Muscle of leg (tissue), 11 donors: ENCODE measurements around the gene CDK5RAP2. TPM values are rescaled to one million over a fixed set of nuclear protein-coding genes. Genes with fewer than 3 reads are reported as not detected.

Source experiments
- DNase-seq: peaks from one replicate; pipeline ENCODE4 v3.0.0; 2013
- H3K27ac ChIP-seq: one replicate; pipeline ENCODE4 v1.5.1; 2013; ENCODE audit warnings: mild to moderate bottlenecking, low read length, control low read depth
- H3K27me3 ChIP-seq: one replicate; pipeline ENCODE4 v1.6.1; 2013; ENCODE audit warnings: low read length; ENCODE audit not compliant: control insufficient read depth, insufficient read depth
- H3K36me3 ChIP-seq: one replicate; pipeline ENCODE4 v1.6.1; 2013; ENCODE audit warnings: low read length; ENCODE audit not compliant: control insufficient read depth, insufficient read depth
- H3K4me1 ChIP-seq: one replicate; pipeline ENCODE4 v1.6.1; 2013; ENCODE audit warnings: low read length; ENCODE audit not compliant: control insufficient read depth, insufficient read depth
- H3K4me3 ChIP-seq: one replicate; pipeline ENCODE4 v1.5.1; 2013; ENCODE audit warnings: low read length, control low read depth
- H3K9me3 ChIP-seq: replicated peaks from 2 replicates; pipeline ENCODE4 v1.6.1; 2013; ENCODE audit warnings: low read depth, low read length; ENCODE audit not compliant: control insufficient read depth
- WGBS: methylation state at CpG from one replicate; pipeline ENCODE4 v1.1.5; 2013; ENCODE audit warnings: missing lambda C conversion rate; ENCODE audit not compliant: insufficient coverage; 5-methylcytosine and 5-hydroxymethylcytosine counted together
- polyA plus RNA-seq, 8 donors: library from polyadenylated mRNA; unstranded; fragments of 120-200 nt; gene quantifications; one replicate each; pipeline versions ENCODE4 v1.2.1 to v1.2.3, GENCODE V29; 2013; ENCODE audit warnings: inconsistent platforms in 1 of 8, low replicate concordance in 1 of 8; ENCODE audit not compliant: insufficient read length in 8 of 8, insufficient read depth in 1 of 8
- total RNA-seq: library from RNA; stranded (reverse); fragments of 120-200 nt; gene quantifications from one replicate; pipeline ENCODE4 v1.2.4, GENCODE V29; 2013

The CDK5RAP2 gene
- total and polyA plus RNA-seq, 9 donors, result 36.8 to 55.1 (median 44.5) TPM

DNA sequence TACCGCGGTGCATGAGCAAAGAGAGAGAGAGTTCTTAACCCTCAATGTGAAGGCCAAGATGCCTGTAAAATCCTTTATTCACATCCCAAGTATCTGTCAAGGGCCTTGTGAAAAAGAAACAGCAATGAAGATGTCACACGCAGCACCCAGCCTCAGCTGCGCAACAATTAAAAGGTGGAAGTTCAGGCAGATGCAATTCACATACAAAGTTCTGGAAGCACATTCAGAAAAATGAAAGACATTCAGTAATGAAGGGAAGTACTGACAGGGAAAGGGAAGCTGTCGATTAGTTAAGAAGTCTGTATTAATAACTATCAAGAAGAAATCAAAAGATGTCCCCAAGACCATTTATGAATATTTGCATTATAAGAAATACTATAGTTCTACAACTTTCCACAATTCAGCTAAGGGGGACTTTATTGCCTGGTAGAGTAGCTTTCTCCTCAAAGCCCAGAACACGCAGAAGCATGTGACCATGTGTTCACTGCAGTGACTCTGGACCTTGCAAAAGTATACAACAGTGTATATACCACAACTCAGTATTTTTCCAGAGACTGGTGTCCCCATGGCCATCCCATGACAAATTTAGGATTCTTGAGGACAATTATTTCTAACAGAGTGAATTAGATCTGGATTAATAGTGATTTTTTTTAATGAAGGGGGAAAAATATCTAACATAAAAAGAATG lies 137.5 kb downstream of the CDK5RAP2 start:
- no peak for DNase-seq
- no peak overlapping the region for H3K4me3 ChIP-seq
- no peaks in the 10 kb centered on the region for H3K9me3 ChIP-seq
- H3K27ac ChIP-seq, result no peak overlapping the region
- H3K27me3 ChIP-seq, result no peaks in the 10 kb centered on the region
- peaks cover 59% of the 10 kb centered on the region for H3K36me3 ChIP-seq
- WGBS, result no CpG with 5 or more reads among the region's 6 CpGs
- H3K4me1 ChIP-seq, result no peaks in the 10 kb centered on the region

DNA sequence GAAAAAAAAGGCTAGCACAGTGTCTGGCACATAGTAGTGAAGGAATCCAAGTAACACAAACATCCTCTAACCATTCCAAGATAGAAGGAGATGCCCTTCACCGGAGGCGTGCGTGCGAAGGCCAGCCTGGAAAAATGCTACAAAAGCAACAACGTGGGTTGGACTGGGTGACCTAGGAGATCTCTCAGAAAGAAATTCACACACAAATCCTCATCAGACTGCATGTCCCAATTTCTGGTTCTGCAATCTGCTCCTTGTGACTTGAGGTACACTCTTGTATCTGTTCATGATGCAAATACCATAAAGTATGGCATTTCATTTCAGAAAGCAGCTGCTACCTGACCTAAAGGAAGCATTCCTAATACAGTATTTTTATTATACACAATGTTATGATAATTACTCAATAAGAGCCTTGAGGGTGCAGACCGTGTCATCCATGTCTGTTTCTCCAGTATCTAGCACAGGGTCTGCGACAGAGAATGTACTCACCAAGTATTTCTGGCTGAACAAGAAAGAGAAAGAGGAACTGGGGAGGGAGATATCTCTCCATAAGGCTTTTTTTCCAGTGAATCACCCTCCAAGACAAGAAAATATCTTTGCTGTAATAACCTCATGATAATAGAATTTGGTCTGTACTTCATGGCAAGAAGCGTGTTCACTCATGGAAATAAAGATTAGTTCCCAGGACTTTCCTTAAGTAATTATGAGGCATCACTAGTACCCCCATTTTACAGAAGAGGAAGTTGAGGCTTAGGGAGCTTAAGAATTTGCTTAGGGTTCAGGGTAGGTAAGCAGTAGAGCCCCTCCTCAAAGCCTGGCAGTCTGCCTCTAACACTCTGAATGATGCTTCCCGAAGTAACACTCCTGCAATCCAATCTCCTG lies 138.3 kb downstream of the CDK5RAP2 start:
- no peaks in the 10 kb centered on the region for H3K27me3 ChIP-seq
- no peaks in the 10 kb centered on the region for H3K9me3 ChIP-seq
- no peak overlapping the region for H3K27ac ChIP-seq
- no peaks in the 10 kb centered on the region for H3K4me1 ChIP-seq
- no peak for DNase-seq
- WGBS, result 90% methylated on average over 2 of the region's 9 CpGs
- H3K36me3 ChIP-seq, result peaks cover 58% of the 10 kb centered on the region
- H3K4me3 ChIP-seq, result no peak overlapping the region

DNA sequence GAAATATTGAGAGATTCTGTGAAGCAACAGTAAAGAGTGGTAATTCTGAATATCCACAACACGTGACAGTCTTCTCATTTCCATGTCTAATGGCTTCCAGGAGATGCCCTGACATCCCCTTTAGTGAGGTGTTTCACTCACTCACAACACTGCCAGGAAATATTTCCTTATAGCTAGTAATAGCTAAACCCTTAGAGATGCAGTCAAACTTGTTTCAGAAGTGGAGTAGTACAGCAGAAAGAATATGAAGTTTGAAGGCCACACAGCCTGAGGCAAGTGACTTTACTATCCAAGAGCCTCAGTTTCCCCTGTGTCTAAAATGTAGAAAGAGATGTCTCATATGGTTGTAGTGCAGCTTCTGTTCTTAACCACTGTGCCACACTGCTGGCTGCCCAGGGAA lies 139.2 kb downstream of the CDK5RAP2 start:
- no peak for DNase-seq
- no peak overlapping the region for H3K27ac ChIP-seq
- H3K36me3 ChIP-seq, result peaks cover 60% of the 10 kb centered on the region
- no peak overlapping the region for H3K4me3 ChIP-seq
- WGBS, result no CpG with 5 or more reads among the region's 1 CpG
- H3K27me3 ChIP-seq, result no peaks in the 10 kb centered on the region
- no peaks in the 10 kb centered on the region for H3K9me3 ChIP-seq
- H3K4me1 ChIP-seq, result no peaks in the 10 kb centered on the region

DNA sequence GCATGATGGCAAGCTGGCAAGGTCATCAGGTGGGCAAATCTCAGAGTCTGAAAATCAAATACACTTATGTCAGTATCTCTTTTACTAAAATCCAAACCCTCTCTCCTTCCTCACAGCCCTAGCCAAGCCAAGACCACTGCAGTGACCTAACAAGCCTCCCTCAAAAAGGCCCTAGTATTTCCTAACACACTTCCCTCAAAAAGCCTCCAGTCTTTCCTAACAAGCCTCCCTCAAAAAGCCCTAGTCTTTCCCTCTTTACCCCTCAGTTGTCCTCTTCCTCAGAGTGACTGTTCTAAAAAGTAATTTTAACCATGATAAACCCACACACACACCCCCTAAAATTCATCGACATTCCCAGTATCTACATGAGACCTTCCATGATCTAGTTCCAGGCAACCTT lies 140.0 kb downstream of the CDK5RAP2 start:
- 100% methylated on average over 1 of the region's 1 CpG for WGBS
- H3K27ac ChIP-seq, result no peak overlapping the region
- DNase-seq, result no peak
- peaks cover 52% of the 10 kb centered on the region for H3K36me3 ChIP-seq
- no peaks in the 10 kb centered on the region for H3K27me3 ChIP-seq
- no peaks in the 10 kb centered on the region for H3K4me1 ChIP-seq
- H3K9me3 ChIP-seq, result no peaks in the 10 kb centered on the region
- no peak overlapping the region for H3K4me3 ChIP-seq

DNA sequence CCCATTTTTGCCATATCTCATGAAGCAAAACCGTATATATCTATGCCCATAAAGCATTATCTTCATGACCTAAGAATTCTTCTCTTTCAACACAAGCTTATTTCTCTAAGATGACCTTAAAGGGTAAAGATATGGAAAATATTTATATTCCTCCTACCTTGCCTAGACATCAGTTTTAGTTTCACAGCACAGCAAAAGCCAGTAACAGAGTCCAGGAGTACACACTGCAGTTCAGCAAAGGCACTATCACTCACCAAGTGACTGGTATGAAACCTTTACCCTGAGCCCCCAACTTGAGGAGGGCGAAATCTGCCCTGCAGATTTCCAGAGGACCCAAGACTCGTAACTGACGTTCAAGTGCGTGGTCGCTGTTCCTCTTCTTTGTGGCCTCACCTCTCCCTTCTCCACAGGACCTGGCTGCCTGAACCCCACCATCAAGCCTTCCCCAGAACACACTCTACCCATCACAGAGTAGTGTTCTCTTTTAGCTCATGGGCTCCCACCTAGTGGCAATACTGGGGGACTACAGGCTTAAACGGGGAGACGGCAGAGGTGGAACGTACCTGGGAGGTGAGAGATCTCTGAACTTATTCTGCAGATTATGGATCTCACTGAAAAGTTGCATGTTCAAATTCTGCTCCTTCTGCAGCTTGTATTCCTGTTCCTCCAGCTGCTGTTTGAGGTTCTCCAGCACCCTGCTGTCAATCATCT lies 141.0 kb downstream of the CDK5RAP2 start:
- Histone ChIP-seq H3K27me3 (no peaks in the 10 kb centered on the region), H3K27ac (no peak overlapping the region), H3K4me1 (peaks cover 7% of the 10 kb centered on the region), H3K9me3 (no peaks in the 10 kb centered on the region), H3K4me3 (no peak overlapping the region), H3K36me3 (peaks cover 55% of the 10 kb centered on the region)
- DNase-seq, result no peak
- 77% methylated on average over 8 of the region's 9 CpGs for WGBS

DNA sequence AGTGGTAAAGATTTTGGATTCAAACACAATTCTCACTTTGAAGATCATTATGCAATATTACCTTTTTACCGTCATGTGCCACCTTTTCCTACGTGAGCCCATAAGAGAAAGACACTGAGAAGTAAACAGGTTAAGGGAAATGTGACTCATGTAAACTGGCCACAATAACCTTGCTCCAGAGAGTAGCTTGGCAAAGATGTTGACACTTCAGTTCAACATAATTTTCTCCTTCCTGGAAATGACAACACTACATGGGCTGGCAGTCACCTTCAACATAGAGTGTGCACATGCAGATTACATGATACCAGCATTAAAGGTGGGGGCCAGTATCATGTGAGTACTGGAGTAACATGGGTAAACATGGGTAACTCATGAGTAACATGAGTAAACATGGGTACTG lies 141.9 kb downstream of the CDK5RAP2 start:
- Histone ChIP-seq H3K4me1 (peaks cover 7% of the 10 kb centered on the region), H3K9me3 (no peaks in the 10 kb centered on the region), H3K36me3 (peaks cover 54% of the 10 kb centered on the region), H3K4me3 (no peak overlapping the region), H3K27me3 (no peaks in the 10 kb centered on the region), H3K27ac (no peak overlapping the region)
- DNase-seq, result no peak
- no CpG with 5 or more reads among the region's 2 CpGs for WGBS

DNA sequence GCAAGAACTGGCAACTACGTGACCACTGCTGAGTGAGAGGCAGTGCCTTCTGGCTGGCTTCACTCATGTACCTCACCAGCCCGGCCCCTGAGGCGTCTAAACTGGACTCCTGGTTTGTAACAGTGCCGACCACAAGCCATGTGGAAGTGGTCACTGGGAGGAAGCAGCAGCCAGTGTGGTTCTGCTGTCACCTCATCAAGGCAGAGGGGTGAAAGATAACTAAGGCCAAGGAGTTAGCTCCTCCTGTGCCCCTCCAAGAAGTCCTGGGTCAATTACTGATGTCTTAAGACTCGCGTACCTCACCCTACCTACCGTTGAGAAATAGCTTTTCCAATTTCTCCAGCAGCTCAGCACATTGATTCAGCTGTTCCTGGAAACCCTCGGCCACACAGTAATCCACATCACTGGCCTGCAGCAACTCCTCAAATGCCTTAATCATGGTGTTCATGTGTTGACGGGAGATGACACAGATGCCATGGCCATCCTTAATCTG lies 142.9 kb downstream of the CDK5RAP2 start:
- WGBS, result 92% methylated on average over 8 of the region's 9 CpGs
- H3K27ac ChIP-seq, result no peak overlapping the region
- H3K36me3 ChIP-seq, result peaks cover 46% of the 10 kb centered on the region
- H3K9me3 ChIP-seq, result no peaks in the 10 kb centered on the region
- H3K27me3 ChIP-seq, result no peaks in the 10 kb centered on the region
- peaks cover 7% of the 10 kb centered on the region for H3K4me1 ChIP-seq
- no peak for DNase-seq
- H3K4me3 ChIP-seq, result no peak overlapping the region

DNA sequence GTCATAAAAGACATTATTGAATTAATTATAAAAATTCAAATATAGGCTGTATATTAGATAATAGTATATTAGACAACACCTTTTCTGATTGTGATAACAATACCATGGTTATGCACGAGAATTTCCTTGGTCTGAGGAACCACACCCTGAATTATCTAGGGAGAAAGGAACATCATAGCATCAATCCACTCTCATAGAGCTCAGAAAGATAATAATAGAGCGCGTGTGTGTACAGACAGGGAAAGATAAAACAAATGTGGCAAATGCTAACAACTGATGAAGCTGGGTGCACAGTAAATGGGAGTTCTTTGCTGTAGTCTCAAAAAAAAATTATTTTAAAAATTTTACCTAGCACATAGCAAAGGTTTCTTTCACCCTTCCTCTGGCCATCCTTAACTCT lies 143.5 kb downstream of the CDK5RAP2 start:
- no peaks in the 10 kb centered on the region for H3K27me3 ChIP-seq
- H3K9me3 ChIP-seq, result no peaks in the 10 kb centered on the region
- H3K27ac ChIP-seq, result no peak overlapping the region
- no peak for DNase-seq
- H3K4me1 ChIP-seq, result peaks cover 7% of the 10 kb centered on the region
- peaks cover 45% of the 10 kb centered on the region for H3K36me3 ChIP-seq
- no peak overlapping the region for H3K4me3 ChIP-seq
- no CpG with 5 or more reads among the region's 3 CpGs for WGBS

DNA sequence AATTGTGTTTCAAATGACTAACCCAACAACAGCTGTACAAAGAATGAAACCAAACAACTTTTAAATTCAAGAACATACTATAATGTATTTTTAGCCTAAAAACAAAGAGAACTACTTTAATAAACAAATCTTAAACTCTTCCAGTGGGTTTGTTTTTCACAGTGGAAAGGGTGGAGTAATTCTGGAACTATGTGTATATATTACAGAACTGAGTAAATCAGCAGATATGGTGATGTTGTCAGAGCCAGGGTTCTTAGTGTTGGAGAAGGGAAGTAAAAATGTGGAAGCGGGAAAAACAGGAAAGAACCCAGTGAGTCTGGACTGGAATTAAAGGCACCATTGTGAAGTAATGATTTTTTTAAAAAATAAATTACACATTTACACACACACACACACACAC lies 144.9 kb downstream of the CDK5RAP2 start:
- Histone ChIP-seq H3K36me3 (peaks cover 42% of the 10 kb centered on the region), H3K4me3 (no peak overlapping the region), H3K9me3 (no peaks in the 10 kb centered on the region), H3K27me3 (no peaks in the 10 kb centered on the region), H3K27ac (no peak overlapping the region), H3K4me1 (peaks cover 7% of the 10 kb centered on the region)
- no CpG with 5 or more reads among the region's 1 CpG for WGBS
- DNase-seq, result peak; percentile 67

DNA sequence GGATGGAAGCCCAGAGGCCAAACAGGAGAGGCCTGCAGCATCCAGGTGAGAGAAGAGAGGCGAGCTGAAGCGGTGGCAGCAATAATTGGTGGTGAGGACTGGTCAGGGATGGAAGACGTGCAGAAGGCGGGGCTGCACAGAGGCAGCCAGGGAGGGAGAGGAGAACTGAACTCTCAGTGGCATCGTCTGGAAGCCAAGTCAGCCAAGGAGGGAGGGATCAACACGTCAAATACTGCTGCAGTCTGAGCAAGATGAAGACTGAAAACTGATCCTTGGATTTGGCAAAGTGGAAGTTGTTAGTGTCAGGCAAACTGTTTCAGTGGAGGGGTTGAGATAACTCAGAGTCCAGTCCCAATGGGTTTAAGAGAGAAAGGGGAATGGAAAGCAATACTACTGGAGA lies 145.4 kb downstream of the CDK5RAP2 start:
- H3K27me3 ChIP-seq, result no peaks in the 10 kb centered on the region
- H3K4me1 ChIP-seq, result peaks cover 7% of the 10 kb centered on the region
- H3K9me3 ChIP-seq, result no peaks in the 10 kb centered on the region
- peaks cover 37% of the 10 kb centered on the region for H3K36me3 ChIP-seq
- H3K4me3 ChIP-seq, result no peak overlapping the region
- DNase-seq, result peak; percentile 93
- no peak overlapping the region for H3K27ac ChIP-seq
- WGBS, result 42% methylated on average over 6 of the region's 6 CpGs
